Tibial nerve (tissue), 3 donors: ENCODE measurements around the gene KEL.

Experiments used
- CTCF ChIP-seq, 5 experiments: fragments of 200-600 bp in 3 of 5; fragments of 450-650 bp in 2 of 5; sonication (generic) in 3 of 5; IDR thresholded peaks; one replicate each; pipeline ENCODE4 v1.5.1; 2016 to 2019; ENCODE audit warnings: antibody characterized with exemption in 5 of 5, mild to moderate bottlenecking in 3 of 5, moderate library complexity in 2 of 5
- POLR2A ChIP-seq, 2 donors: fragments of 450-650 bp; IDR thresholded peaks; one replicate each; pipeline ENCODE4 v1.6.1; 2017; ENCODE audit warnings: antibody characterized with exemption in 2 of 2, mild to moderate bottlenecking in 2 of 2, moderate library complexity in 2 of 2

- TF ChIP-seq CTCF (IDR thresholded peaks at IDR 0.05) (no peak), POLR2A (IDR thresholded peaks at IDR 0.05) (no peak)
These were observed 38.5 kb upstream of the KEL start for GRCh38 chr7:143000648-143001047.
